OCI-LY1 (cell line): ENCODE data around the gene SPRN.

ENCODE experiments used
- H2AFZ ChIP-seq: fragments of 200-600 bp; sonication (generic), shearing (Covaris generic); 2 replicates; pipeline ENCODE4 v1.6.0; 2014; ENCODE audit warnings: antibody characterized with exemption, mild to moderate bottlenecking, low read length
- H3F3A ChIP-seq: fragments of 200-600 bp; sonication (generic), shearing (Covaris generic); 2 replicates; pipeline ENCODE4 v1.6.0; 2014; ENCODE audit warnings: mild to moderate bottlenecking, antibody characterized with exemption, low read length, moderate library complexity; ENCODE audit not compliant: insufficient read depth
- H3K27ac ChIP-seq: fragments of 200-600 bp; sonication (generic); 2 replicates; pipeline ENCODE4 v1.5.1; 2014; ENCODE audit warnings: low read length, mixed run types, mild to moderate bottlenecking, low read depth; ENCODE audit not compliant: poor library complexity, severe bottlenecking
- H3K27me3 ChIP-seq: fragments of 200-600 bp; sonication (generic); 2 replicates; pipeline ENCODE4 v1.6.0; 2014; ENCODE audit warnings: antibody characterized with exemption, mild to moderate bottlenecking, low read length, moderate library complexity; ENCODE audit not compliant: insufficient read depth
- H3K36me3 ChIP-seq: fragments of 200-600 bp; sonication (generic); 2 replicates; pipeline ENCODE4 v1.6.1; 2014; ENCODE audit warnings: mild to moderate bottlenecking, antibody characterized with exemption, low read length, moderate library complexity, mixed read lengths; ENCODE audit not compliant: insufficient read depth
- H3K4me1 ChIP-seq: fragments of 200-600 bp; sonication (generic); 2 replicates; pipeline ENCODE4 v1.5.1; 2014; ENCODE audit warnings: mild to moderate bottlenecking, low read length, moderate library complexity; ENCODE audit not compliant: insufficient read depth, severe bottlenecking
- H3K4me2 ChIP-seq: fragments of 200-600 bp; sonication (generic), shearing (Covaris generic); 2 replicates; pipeline ENCODE4 v1.6.1; 2014; ENCODE audit warnings: low read length
- H3K4me3 ChIP-seq: fragments of 200-600 bp; sonication (generic); 2 replicates; pipeline ENCODE4 v1.5.1; 2014; ENCODE audit warnings: low read length, low read depth, mild to moderate bottlenecking, mixed read lengths; ENCODE audit not compliant: poor library complexity, severe bottlenecking
- H3K79me2 ChIP-seq: fragments of 200-600 bp; shearing (Covaris generic); 2 replicates; pipeline ENCODE4 v1.6.1; 2016; ENCODE audit warnings: mixed run types, low read length, mixed read lengths; ENCODE audit not compliant: insufficient read depth
- H3K9ac ChIP-seq: fragments of 200-600 bp; sonication (generic), shearing (Covaris generic); 2 replicates; pipeline ENCODE4 v1.6.1; 2014; ENCODE audit warnings: mild to moderate bottlenecking, low read length, mixed read lengths
- H3K9me2 ChIP-seq: fragments of 200-600 bp; sonication (generic), shearing (Covaris generic); 2 replicates; pipeline ENCODE4 v1.6.1; 2014; ENCODE audit warnings: low read depth, mild to moderate bottlenecking, low read length, mixed read lengths
- H3K9me3 ChIP-seq: fragments of 200-600 bp; shearing (Covaris generic); 2 replicates; pipeline ENCODE4 v1.6.1; 2014; ENCODE audit warnings: low read length, mixed read lengths
- H4K20me1 ChIP-seq: fragments of 200-600 bp; sonication (generic), shearing (Covaris generic); 2 replicates; pipeline ENCODE4 v1.6.0; 2016; ENCODE audit warnings: mild to moderate bottlenecking, low read length; ENCODE audit not compliant: insufficient read depth
- CTCF ChIP-seq: fragments of 200-600 bp; sonication (generic), shearing (Covaris generic); IDR thresholded peaks from 2 replicates; pipeline ENCODE4 v1.5.1; 2017; ENCODE audit warnings: mild to moderate bottlenecking, antibody characterized with exemption, low read length, moderate library complexity, mixed read lengths
- EZH2 ChIP-seq: fragments of 200-600 bp; sonication (generic), shearing (Covaris generic); IDR thresholded peaks from 2 replicates; pipeline ENCODE4 v1.8.0; 2017; ENCODE audit warnings: borderline replicate concordance, mixed run types, mild to moderate bottlenecking, antibody characterized with exemption, low read length, moderate library complexity, mixed read lengths

SPRN gene

GRCh38 chr10:133401981-133402725 is 22.3 kb downstream of the SPRN start:
- H3K27ac ChIP-seq: no peak overlapping the region
- H3K79me2 ChIP-seq: peaks cover 10% of the 10 kb centered on the region; the same call in 1 of the 2 replicates

GRCh38 chr10:133401500-133401899 is 22.9 kb downstream of the SPRN start:
- Histone ChIP-seq H3K79me2 (peaks cover 7% of the 10 kb centered on the region; the same call in 1 of the 2 replicates), H3K27ac (no peak overlapping the region), H3K4me1 (peaks cover 10% of the 10 kb centered on the region), H3K9me3 (no peaks in the 10 kb centered on the region), H3K9ac (no peak overlapping the region), H3K36me3 (peaks cover 82% of the 10 kb centered on the region), H3K4me2 (no peak overlapping the region), H2AFZ (no peak overlapping the region), H3K4me3 (no peak overlapping the region), H3F3A (no peaks in the 10 kb centered on the region), H3K9me2 (no peaks in the 10 kb centered on the region), H3K27me3 (no peaks in the 10 kb centered on the region), H4K20me1 (no peaks in the 10 kb centered on the region)
- TF ChIP-seq CTCF (no peak), EZH2 (no peak)

More at GRCh38 chr10:133401981-133402725, 22.3 kb downstream of the SPRN start:
- H3K4me2 ChIP-seq: no peak overlapping the region
- H2AFZ ChIP-seq: no peak overlapping the region
- no peaks in the 10 kb centered on the region for H3F3A ChIP-seq
- no peaks in the 10 kb centered on the region for H3K27me3 ChIP-seq
- TF ChIP-seq CTCF (no peak), EZH2 (no peak)
- H3K4me1 ChIP-seq: peaks cover 10% of the 10 kb centered on the region
- no peaks in the 10 kb centered on the region for H3K9me2 ChIP-seq
- peaks cover 4% of the 10 kb centered on the region; the same call in 1 of the 2 replicates for H3K9me3 ChIP-seq
- no peaks in the 10 kb centered on the region for H4K20me1 ChIP-seq
- peaks cover 89% of the 10 kb centered on the region for H3K36me3 ChIP-seq
- no peak overlapping the region for H3K9ac ChIP-seq
- H3K4me3 ChIP-seq: no peak overlapping the region

GRCh38 chr10:133400624-133401424 is 23.6 kb downstream of the SPRN start:
- Histone ChIP-seq H3K9me2 (no peaks in the 10 kb centered on the region), H3K4me1 (peaks cover 6% of the 10 kb centered on the region), H4K20me1 (no peaks in the 10 kb centered on the region), H3K79me2 (peaks cover 5% of the 10 kb centered on the region; the same call in 1 of the 2 replicates), H3K4me2 (no peak overlapping the region), H3K27me3 (no peaks in the 10 kb centered on the region), H3K27ac (no peak overlapping the region), H3F3A (no peaks in the 10 kb centered on the region), H3K36me3 (peaks cover 82% of the 10 kb centered on the region), H3K4me3 (no peak overlapping the region), H3K9me3 (no peaks in the 10 kb centered on the region), H2AFZ (no peak overlapping the region), H3K9ac (no peak overlapping the region)
- no peak for TF ChIP-seq CTCF
- TF ChIP-seq EZH2: no peak
